H1 (cell line): ENCODE measurements around the gene CRCP. TPM values are rescaled to one million over a fixed set of nuclear protein-coding genes. Genes with fewer than 3 reads are reported as not detected.

Experiments used
- CTCF ChIA-PET: fragments of 300-600 bp; sonication (Branson Sonifier 250); formaldehyde crosslinking; loops from one replicate; lab custom pipeline; 2021; ENCODE audit not compliant: partially characterized antibody; lab: Charles Lee
- POLR2A ChIA-PET: fragments of 300-600 bp; sonication (Branson Sonifier 250); formaldehyde crosslinking; loops from one replicate; lab custom pipeline; 2021; ENCODE audit warnings: inconsistent platforms; ENCODE audit not compliant: partially characterized antibody; lab: Charles Lee
- DNase-seq, 2 experiments: peaks; one replicate each; pipeline versions ENCODE4 v3.0.0 to v3.0.0-alpha.2; 2010 to 2022; ENCODE audit warnings: low spot score in 2 of 2, low read depth in 1 of 2, mixed read lengths in 1 of 2
- FAIRE-seq: peaks from 2 replicates; lab custom pipeline; 2011; peaks lifted over from hg19 to GRCh38; lab: Jason Lieb, UNC
- H2AFZ ChIP-seq: 2 replicates; pipeline ENCODE4 v1.8.1; 2012; ENCODE audit warnings: low read length, inconsistent platforms
- H2AK5ac ChIP-seq: 2 replicates; pipeline ENCODE4 v1.6.1; 2013; ENCODE audit warnings: low read depth, low read length
- H2BK120ac ChIP-seq: replicated peaks from 2 replicates; pipeline ENCODE3; 2013; ENCODE audit warnings: low read depth, low read length, inconsistent platforms
- H2BK12ac ChIP-seq: 2 replicates; pipeline ENCODE4 v1.6.1; 2013; ENCODE audit warnings: low read depth, low read length
- H2BK15ac ChIP-seq: 2 replicates; pipeline ENCODE4 v1.6.1; 2013; ENCODE audit warnings: low read length
- H2BK20ac ChIP-seq: 2 replicates; pipeline ENCODE4 v1.6.1; 2013; ENCODE audit warnings: low read length
- H2BK5ac ChIP-seq: 2 replicates; pipeline ENCODE4 v1.6.1; 2013; ENCODE audit warnings: low read depth, low read length
- H3K14ac ChIP-seq: 2 replicates; pipeline ENCODE4 v1.6.1; 2013; ENCODE audit warnings: inconsistent platforms; ENCODE audit not compliant: insufficient read length
- H3K18ac ChIP-seq: 2 replicates; pipeline ENCODE4 v1.6.1; 2013; ENCODE audit warnings: low read length; ENCODE audit errors: extremely low read depth
- H3K23ac ChIP-seq: 2 replicates; pipeline ENCODE4 v1.6.1; 2013; ENCODE audit warnings: inconsistent platforms; ENCODE audit not compliant: insufficient read length
- H3K23me2 ChIP-seq: 2 replicates; pipeline ENCODE4 v1.6.1; 2013; ENCODE audit warnings: low read depth, low read length
- H3K27ac ChIP-seq: 2 replicates; pipeline ENCODE4 v1.6.1; 2011; ENCODE audit warnings: low read depth, low read length, inconsistent platforms
- H3K27me3 ChIP-seq, 4 experiments: replicated peaks in 1 of 4; 1 replicate in 1 of 4; 2 replicates in 3 of 4; pipeline versions ENCODE4 v1.6.1 to v1.8.1; 2011 to 2013; ENCODE audit warnings: low read length in 3 of 4, mild to moderate bottlenecking in 3 of 4, inconsistent platforms in 2 of 4, mixed read lengths in 2 of 4, moderate library complexity in 1 of 4; ENCODE audit not compliant: control insufficient read depth in 3 of 4, insufficient read depth in 3 of 4; ENCODE audit errors: extremely low read depth in 1 of 4
- H3K36me3 ChIP-seq, 4 experiments: 2 replicates each; pipeline versions ENCODE4 v1.6.1 to v1.8.1; 2011 to 2013; ENCODE audit warnings: mild to moderate bottlenecking in 4 of 4, low read length in 3 of 4, moderate library complexity in 2 of 4, control low read depth in 1 of 4, inconsistent platforms in 1 of 4; ENCODE audit not compliant: insufficient read depth in 4 of 4, control insufficient read depth in 2 of 4
- H3K4ac ChIP-seq: replicated peaks from 2 replicates; pipeline ENCODE3; 2013; ENCODE audit warnings: low read length, low read depth, mixed read lengths, inconsistent platforms; ENCODE audit not compliant: insufficient read length
- H3K4me1 ChIP-seq, 4 experiments: replicated peaks in 1 of 4; 1 replicate in 1 of 4; 2 replicates in 3 of 4; pipeline versions ENCODE4 v1.6.1 to v1.8.1; 2011 to 2013; ENCODE audit warnings: low read length in 3 of 4, inconsistent platforms in 2 of 4, mixed read lengths in 1 of 4; ENCODE audit not compliant: insufficient read depth in 4 of 4, control insufficient read depth in 3 of 4
- H3K4me2 ChIP-seq, 2 experiments: 2 replicates each; pipeline versions ENCODE4 v1.6.1 to v1.8.1; 2011 to 2013; ENCODE audit warnings: low read depth in 2 of 2, low read length in 2 of 2, control low read depth in 1 of 2, inconsistent platforms in 1 of 2, mild to moderate bottlenecking in 1 of 2; ENCODE audit not compliant: insufficient read depth in 1 of 2
- H3K4me3 ChIP-seq, 4 experiments: fragments of 200-600, 300-600 bp in 1 of 4; sonication (generic), shearing (Covaris generic), sonication (Bioruptor Twin) in 1 of 4; 2 replicates each; pipeline versions ENCODE4 v1.5.1 to v1.8.1; 2011 to 2016; ENCODE audit warnings: low read length in 4 of 4, low read depth in 3 of 4, control low read depth in 2 of 4, inconsistent platforms in 2 of 4, mild to moderate bottlenecking in 2 of 4, mixed read lengths in 1 of 4, moderate library complexity in 1 of 4; ENCODE audit not compliant: insufficient read depth in 2 of 4; ENCODE audit errors: extremely low read depth in 1 of 4
- H3K56ac ChIP-seq: replicated peaks from 2 replicates; pipeline ENCODE3; 2013; ENCODE audit warnings: low read depth, mild to moderate bottlenecking, mixed read lengths, low read length, inconsistent platforms; ENCODE audit not compliant: insufficient read length
- H3K79me1 ChIP-seq: 2 replicates; pipeline ENCODE4 v1.6.1; 2013; ENCODE audit warnings: low read depth, low read length, control low read depth
- H3K79me2 ChIP-seq, 2 experiments: 2 replicates each; pipeline versions ENCODE4 v1.6.1 to v1.8.1; 2012 to 2013; ENCODE audit warnings: low read length in 2 of 2, mild to moderate bottlenecking in 2 of 2, inconsistent platforms in 1 of 2; ENCODE audit not compliant: insufficient read depth in 2 of 2, control insufficient read depth in 1 of 2
- H3K9ac ChIP-seq, 4 experiments: replicated peaks in 1 of 4; 1 replicate in 1 of 4; 2 replicates in 3 of 4; pipeline versions ENCODE4 v1.6.1 to v1.8.1; 2011 to 2013; ENCODE audit warnings: low read depth in 3 of 4, low read length in 3 of 4, control low read depth in 2 of 4, mild to moderate bottlenecking in 2 of 4, moderate library complexity in 2 of 4, inconsistent platforms in 1 of 4; ENCODE audit errors: extremely low read depth in 1 of 4
- H3K9me3 ChIP-seq, 2 experiments: 2 replicates each; pipeline versions ENCODE4 v1.6.1 to v1.8.1; 2012 to 2013; ENCODE audit warnings: mild to moderate bottlenecking in 2 of 2, moderate library complexity in 2 of 2, control low read depth in 1 of 2, inconsistent platforms in 1 of 2, low read depth in 1 of 2, low read length in 1 of 2, mixed read lengths in 1 of 2; ENCODE audit not compliant: insufficient read depth in 2 of 2
- H4K20me1 ChIP-seq, 2 experiments: replicated peaks in 1 of 2; 2 replicates each; pipeline versions ENCODE3 to v1.8.1; 2011 to 2013; ENCODE audit warnings: inconsistent platforms in 2 of 2, low read length in 2 of 2, mild to moderate bottlenecking in 1 of 2; ENCODE audit not compliant: insufficient read depth in 2 of 2, control insufficient read depth in 1 of 2
- H4K5ac ChIP-seq: 2 replicates; pipeline ENCODE4 v1.6.1; 2013; ENCODE audit warnings: low read length, low read depth, mixed read lengths, inconsistent platforms; ENCODE audit not compliant: insufficient read length
- H4K8ac ChIP-seq: 2 replicates; pipeline ENCODE4 v1.8.0; 2013; ENCODE audit warnings: mild to moderate bottlenecking, moderate library complexity, low read length, inconsistent platforms; ENCODE audit not compliant: insufficient read depth; ENCODE audit errors: extremely low read depth
- H4K91ac ChIP-seq: replicated peaks from 2 replicates; pipeline ENCODE3; 2013; ENCODE audit warnings: low read length, mixed read lengths, inconsistent platforms; ENCODE audit not compliant: insufficient read length
- CHD1 ChIP-seq: IDR thresholded peaks from 2 replicates; pipeline ENCODE4 v1.6.1; 2012; ENCODE audit warnings: low read depth, low read length, improper control_type of control experiment
- JUND ChIP-seq: IDR thresholded peaks from 2 replicates; pipeline ENCODE4 v1.6.1; 2011; ENCODE audit warnings: mild to moderate bottlenecking, improper control_type of control experiment, low read length
- KDM5A ChIP-seq: fragments of 200-600 bp; IDR thresholded peaks from 2 replicates; pipeline ENCODE4 v1.7.1; 2012; ENCODE audit warnings: mild to moderate bottlenecking, low read length, inconsistent platforms, mixed read lengths
- SIN3A ChIP-seq, 2 experiments: IDR thresholded peaks in 1 of 2; conservative IDR thresholded peaks in 1 of 2; 2 replicates each; pipeline ENCODE4 v1.6.1; 2011 to 2012; ENCODE audit warnings: low read length in 2 of 2, improper control_type of control experiment in 1 of 2, low read depth in 1 of 2, mild to moderate bottlenecking in 1 of 2
- SIX5 ChIP-seq: IDR thresholded peaks from 2 replicates; pipeline ENCODE4 v1.6.1; 2011; ENCODE audit warnings: mild to moderate bottlenecking, low read depth, low read length
- YY1 ChIP-seq: IDR thresholded peaks from 2 replicates; pipeline ENCODE4 v1.6.1; 2011; ENCODE audit warnings: low read depth, mild to moderate bottlenecking, low read length
- WGBS, 2 experiments: shearing (Covaris generic) in 1 of 2; methylation state at CpG; one replicate each; pipeline versions ENCODE4 v1.1.6 to v1.1.7; 2013 to 2015; ENCODE audit warnings: low lambda C conversion rate in 2 of 2, mixed read lengths in 2 of 2, inconsistent platforms in 1 of 2, low coverage in 1 of 2, missing lambda C conversion rate in 1 of 2; ENCODE audit not compliant: insufficient replicate concordance in 2 of 2, insufficient coverage in 1 of 2, insufficient read length in 1 of 2; ENCODE audit errors: extremely low coverage in 1 of 2, missing lambda C conversion rate in 1 of 2; 5-methylcytosine and 5-hydroxymethylcytosine counted together
- polyA plus RNA-seq, 7 experiments: library from polyadenylated mRNA; depleted of rRNA in 3 of 7; stranded (reverse) in 5 of 7; unstranded in 2 of 7; fragments of >200 nt in 5 of 7; fragments of 200-250 nt in 2 of 7; gene quantifications; 1 replicate in 5 of 7; 2 replicates in 1 of 7; 4 replicates in 1 of 7; pipeline versions ENCODE4 v1.2.1 to v1.2.3, GENCODE V29; 2011 to 2013; ENCODE audit warnings: missing spikeins in 2 of 7, mixed read lengths in 2 of 7
- total RNA-seq: library from RNA; stranded (reverse); fragmentation: NEBNext Ultra II Directional; extraction: Animal tissue kit (Norgen Biotek cat#: 25700); gene quantifications from 2 replicates; pipeline ENCODE4 v1.2.1, GENCODE V29; 2021

The CRCP gene
- total and polyA plus RNA-seq, 2 of the 8 experiments (the other 6 are each of a cell fraction or from before 2014, with no cell fraction given): 15.0 to 29.3 TPM

DNA sequence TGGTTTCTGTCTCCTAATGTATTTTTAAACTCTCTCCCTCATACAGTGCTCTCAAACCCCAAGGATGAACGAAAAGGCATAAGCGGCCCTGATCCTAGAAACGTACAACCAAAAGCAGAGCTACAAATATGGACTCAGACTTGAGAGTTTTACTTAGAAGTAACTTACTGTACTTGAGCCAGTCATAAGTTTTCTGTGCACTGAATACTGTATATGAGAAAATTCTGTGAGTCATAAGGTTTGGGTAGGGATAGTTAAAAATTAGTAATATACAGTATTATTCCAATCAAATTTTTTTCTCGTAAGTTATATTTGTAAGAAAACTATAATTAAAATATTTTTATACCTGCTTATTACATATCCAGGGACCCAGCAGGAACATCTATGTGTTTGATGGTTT, 44.9 kb upstream of the CRCP start:
- no peaks in the 10 kb centered on the region for H3K4me1 ChIP-seq
- H4K20me1 ChIP-seq: no peaks in the 10 kb centered on the region
- no peak overlapping the region for H3K18ac ChIP-seq
- H2BK15ac ChIP-seq: no peak overlapping the region
- no peak overlapping the region for H3K9ac ChIP-seq
- no peak overlapping the region for H2AFZ ChIP-seq
- H3K4me2 ChIP-seq: no peak overlapping the region
- ChIA-PET POLR2A (no interaction called here), CTCF (no interaction called here)
- no peaks in the 10 kb centered on the region for H3K79me1 ChIP-seq
- no peak for DNase-seq
- H3K23ac ChIP-seq: no peak overlapping the region
- FAIRE-seq: no peak
- H2BK5ac ChIP-seq: no peak overlapping the region
- H2BK120ac ChIP-seq: no peak overlapping the region
- H3K23me2 ChIP-seq: no peaks in the 10 kb centered on the region
- H2BK20ac ChIP-seq: no peak overlapping the region
- no peaks in the 10 kb centered on the region for H3K9me3 ChIP-seq
- 93% methylated on average over 4 of the region's 4 CpGs; no CpG with 5 or more reads in 1 of the 2 experiments for WGBS, 2 experiments
- no peaks in the 10 kb centered on the region for H3K27me3 ChIP-seq
- no peaks in the 10 kb centered on the region for H3K79me2 ChIP-seq
- H3K27ac ChIP-seq: no peak overlapping the region
- H4K91ac ChIP-seq: no peak overlapping the region
- H4K8ac ChIP-seq: no peak overlapping the region
- TF ChIP-seq SIX5: no peak
- no peak for TF ChIP-seq YY1
- no peak for TF ChIP-seq CHD1
- TF ChIP-seq JUND: no peak
- no peak for TF ChIP-seq KDM5A
- TF ChIP-seq SIN3A (conservative IDR thresholded peaks at IDR 0.05 in 1 of 2, IDR thresholded peaks at IDR 0.05 in 1 of 2; ENCODE audit: low read depth in 1 of 2, low read length in 2 of 2): no peak
- no peak overlapping the region for H3K14ac ChIP-seq
- no peak overlapping the region for H2BK12ac ChIP-seq
- no peak overlapping the region for H3K4me3 ChIP-seq
- no peak overlapping the region for H3K4ac ChIP-seq
- no peak overlapping the region for H2AK5ac ChIP-seq
- H4K5ac ChIP-seq: no peak overlapping the region
- no peaks in the 10 kb centered on the region for H3K36me3 ChIP-seq
- H3K56ac ChIP-seq: no peak overlapping the region
